Fibroblast of lung (primary cell): Measurements from ENCODE around the gene CALCR. TPM values are rescaled to one million over a fixed set of nuclear protein-coding genes. Genes with fewer than 3 reads are reported as not detected.

Source experiments
- DNase-seq, 2 donors: peaks; one replicate each; pipeline versions ENCODE4 v3.0.0 to v3.0.0-alpha.2; 2010; ENCODE audit warnings: low read depth in 2 of 2
- H2AFZ ChIP-seq: 2 replicates; pipeline ENCODE4 v1.5.1; 2012; ENCODE audit warnings: low read length, control low read depth, inconsistent platforms
- H3K27ac ChIP-seq: 2 replicates; pipeline ENCODE4 v1.5.1; 2011; ENCODE audit warnings: low read length, control low read depth; ENCODE audit not compliant: insufficient read depth
- H3K27me3 ChIP-seq: 2 replicates; pipeline ENCODE4 v1.5.1; 2011; ENCODE audit warnings: mild to moderate bottlenecking, low read length; ENCODE audit not compliant: control insufficient read depth, insufficient read depth
- H3K36me3 ChIP-seq: 2 replicates; pipeline ENCODE4 v1.5.1; 2011; ENCODE audit warnings: low read length; ENCODE audit not compliant: control insufficient read depth, insufficient read depth
- H3K4me1 ChIP-seq: 2 replicates; pipeline ENCODE4 v1.5.1; 2011; ENCODE audit warnings: low read length; ENCODE audit not compliant: control insufficient read depth, insufficient read depth; ENCODE audit errors: extremely low read depth
- H3K4me2 ChIP-seq: 2 replicates; pipeline ENCODE4 v1.5.1; 2011; ENCODE audit warnings: low read length, control low read depth; ENCODE audit not compliant: insufficient read depth; ENCODE audit errors: extremely low read depth
- H3K4me3 ChIP-seq, 4 experiments: fragments of 200-600 bp in 1 of 4; sonication (generic) in 1 of 4; replicated peaks in 1 of 4; 2 replicates each; pipeline ENCODE4 v1.5.1; 2011 to 2016; ENCODE audit warnings: low read length in 4 of 4, low read depth in 3 of 4, mild to moderate bottlenecking in 3 of 4, control low read depth in 2 of 4, inconsistent platforms in 1 of 4, mixed read lengths in 1 of 4; ENCODE audit not compliant: insufficient read depth in 1 of 4; ENCODE audit errors: control extremely low read depth in 1 of 4
- H3K79me2 ChIP-seq: 2 replicates; pipeline ENCODE4 v1.5.1; 2012; ENCODE audit warnings: mild to moderate bottlenecking, low read length, inconsistent platforms; ENCODE audit not compliant: control insufficient read depth, insufficient read depth
- H3K9ac ChIP-seq: 2 replicates; pipeline ENCODE4 v1.5.1; 2011; ENCODE audit warnings: mild to moderate bottlenecking, low read length, control low read depth; ENCODE audit not compliant: insufficient read depth
- H3K9me3 ChIP-seq: 2 replicates; pipeline ENCODE4 v1.5.1; 2012; ENCODE audit warnings: low read depth, low read length; ENCODE audit not compliant: control insufficient read depth, insufficient read depth
- H4K20me1 ChIP-seq: 2 replicates; pipeline ENCODE4 v1.5.1; 2011; ENCODE audit warnings: low read length; ENCODE audit not compliant: control insufficient read depth, insufficient read depth; ENCODE audit errors: extremely low read depth
- CTCF ChIP-seq, 2 donors: IDR thresholded peaks in 1 of 2; conservative IDR thresholded peaks in 1 of 2; 1 replicate in 1 of 2; 2 replicates in 1 of 2; pipeline ENCODE4 v1.5.1; 2011 to 2012; ENCODE audit warnings: low read length in 2 of 2, control low read depth in 1 of 2, inconsistent platforms in 1 of 2, low read depth in 1 of 2, mild to moderate bottlenecking in 1 of 2
- EZH2 ChIP-seq: IDR thresholded peaks from 2 replicates; pipeline ENCODE4 v1.5.1; 2012; ENCODE audit warnings: low read length, control low read depth, mild to moderate bottlenecking; ENCODE audit errors: missing control alignments
- polyA plus RNA-seq, 2 donors: library from polyadenylated mRNA; depleted of rRNA in 1 of 2; stranded (reverse) in 1 of 2; unstranded in 1 of 2; fragments of >200 nt; gene quantifications; 2 replicates each; pipeline ENCODE4 v1.2.1, GENCODE V29; 2011 to 2012; ENCODE audit warnings: missing spikeins in 1 of 2
- total RNA-seq: library from RNA; depleted of rRNA; stranded (reverse); fragments of >200 nt; gene quantifications from 2 replicates; pipeline ENCODE4 v1.2.1, GENCODE V29; 2014

The CALCR gene
- total and polyA plus RNA-seq, 2 donors (not counting 1 experiment from before 2014, with no cell fraction given) = not detected

- H3K4me1 ChIP-seq = no peaks in the 10 kb centered on the region
- H3K4me2 ChIP-seq = no peak overlapping the region
- no peak for DNase-seq
- no peak overlapping the region for H2AFZ ChIP-seq
- no peaks in the 10 kb centered on the region for H4K20me1 ChIP-seq
- no peaks in the 10 kb centered on the region for H3K27me3 ChIP-seq
- no peaks in the 10 kb centered on the region for H3K36me3 ChIP-seq
- no peak overlapping the region for H3K9ac ChIP-seq
- no peaks in the 10 kb centered on the region for H3K79me2 ChIP-seq
- TF ChIP-seq CTCF (conservative IDR thresholded peaks at IDR 0.05 in 1 of 2, IDR thresholded peaks at IDR 0.05 in 1 of 2; ENCODE audit: low read depth in 1 of 2, low read length in 2 of 2) (no peak), EZH2 (no peak)
- no peak overlapping the region for H3K4me3 ChIP-seq
- no peaks in the 10 kb centered on the region for H3K9me3 ChIP-seq
- H3K27ac ChIP-seq = no peak overlapping the region
Observed at GRCh38 chr7:93432130-93432529, 142.4 kb downstream of the CALCR start.

GRCh38 chr7:93430917-93431588, 143.5 kb downstream of the CALCR start:
- Histone ChIP-seq H4K20me1 (no peaks in the 10 kb centered on the region), H2AFZ (no peak overlapping the region), H3K79me2 (no peaks in the 10 kb centered on the region), H3K9me3 (no peaks in the 10 kb centered on the region), H3K9ac (no peak overlapping the region), H3K27ac (no peak overlapping the region), H3K36me3 (no peaks in the 10 kb centered on the region), H3K4me1 (no peaks in the 10 kb centered on the region), H3K4me2 (no peak overlapping the region), H3K4me3 (no peak overlapping the region), H3K27me3 (no peaks in the 10 kb centered on the region)
- DNase-seq = no peak
- no peak for TF ChIP-seq EZH2
- no peak for TF ChIP-seq CTCF (conservative IDR thresholded peaks at IDR 0.05 in 1 of 2, IDR thresholded peaks at IDR 0.05 in 1 of 2; ENCODE audit: low read depth in 1 of 2, low read length in 2 of 2)

GRCh38 chr7:93429563-93429962, 145.0 kb downstream of the CALCR start:
- H3K9me3 ChIP-seq = no peaks in the 10 kb centered on the region
- DNase-seq = no peak
- no peak overlapping the region for H3K4me3 ChIP-seq
- H3K27ac ChIP-seq = no peak overlapping the region
- no peak overlapping the region for H3K4me2 ChIP-seq
- H2AFZ ChIP-seq = no peak overlapping the region
- no peaks in the 10 kb centered on the region for H3K79me2 ChIP-seq
- TF ChIP-seq CTCF (conservative IDR thresholded peaks at IDR 0.05 in 1 of 2, IDR thresholded peaks at IDR 0.05 in 1 of 2; ENCODE audit: low read depth in 1 of 2, low read length in 2 of 2) = no peak
- no peak for TF ChIP-seq EZH2
- H3K4me1 ChIP-seq = no peaks in the 10 kb centered on the region
- no peaks in the 10 kb centered on the region for H4K20me1 ChIP-seq
- no peaks in the 10 kb centered on the region for H3K36me3 ChIP-seq
- no peaks in the 10 kb centered on the region for H3K27me3 ChIP-seq
- no peak overlapping the region for H3K9ac ChIP-seq
